Heart left ventricle (tissue), 16 donors: ENCODE data around the gene SUMO1. TPM values are rescaled to one million over a fixed set of nuclear protein-coding genes. Genes with fewer than 3 reads are reported as not detected.
A peak's percentile ranks its signal among the peaks of the same experiment; 100 is the strongest.
"Not testable (repeated sequence)": the region's sequence is repeated elsewhere in the genome, so short reads cannot be mapped to it uniquely, and the experiment has no call there.

Source experiments
- ATAC-seq, 4 donors: fragments of 200-7000 bp; cut with Tn5 transposase; one replicate each; pipeline ENCODE4 v1.9.1; 2020 to 2022; ENCODE audit warnings: moderate library complexity in 4 of 4, mild to moderate bottlenecking in 3 of 4, moderate number of reproducible peaks in 1 of 4
- DNase-seq, 5 donors: peaks; one replicate each; pipeline ENCODE4 v3.0.0-alpha.2; 2020
- H3K27ac ChIP-seq, 12 donors: fragments of 200-600 bp; sonication (generic) in 4 of 12; one replicate each; pipeline versions ENCODE4 v1.5.0 to v1.8.0; 2016 to 2022; ENCODE audit warnings: mild to moderate bottlenecking in 2 of 12
- H3K27me3 ChIP-seq, 9 donors: fragments of 200-600 bp; sonication (generic) in 2 of 9; one replicate each; pipeline versions ENCODE4 v1.5.1 to v1.8.0; 2016 to 2022; ENCODE audit warnings: mild to moderate bottlenecking in 3 of 9
- H3K36me3 ChIP-seq, 9 donors: fragments of 200-600 bp; sonication (generic) in 2 of 9; one replicate each; pipeline versions ENCODE4 v1.5.0 to v1.8.0; 2018 to 2022; ENCODE audit warnings: mild to moderate bottlenecking in 2 of 9
- H3K4me1 ChIP-seq, 12 donors: fragments of 200-600 bp; sonication (generic) in 4 of 12; one replicate each; pipeline versions ENCODE4 v1.5.0 to v1.8.0; 2016 to 2022; ENCODE audit warnings: mild to moderate bottlenecking in 3 of 12
- H3K4me3 ChIP-seq, 12 donors: fragments of 200-600 bp; sonication (generic) in 4 of 12; one replicate each; pipeline versions ENCODE4 v1.5.0 to v1.8.0; 2017 to 2022; ENCODE audit warnings: mild to moderate bottlenecking in 9 of 12, moderate library complexity in 4 of 12
- H3K9me3 ChIP-seq, 12 donors: fragments of 200-600 bp; sonication (generic) in 4 of 12; one replicate each; pipeline versions ENCODE4 v1.5.0 to v1.8.0; 2016 to 2022; ENCODE audit warnings: mild to moderate bottlenecking in 1 of 12
- CTCF ChIP-seq, 12 donors: fragments of 200-600 bp; sonication (generic) in 4 of 12; IDR thresholded peaks; one replicate each; pipeline versions ENCODE4 v1.5.0 to v1.8.0; 2018 to 2022; ENCODE audit warnings: antibody characterized with exemption in 12 of 12, mild to moderate bottlenecking in 5 of 12
- POLR2A ChIP-seq, 2 donors: fragments of 450-650 bp; IDR thresholded peaks; one replicate each; pipeline ENCODE4 v1.6.1; 2017; ENCODE audit warnings: antibody characterized with exemption in 2 of 2, mild to moderate bottlenecking in 2 of 2, moderate library complexity in 2 of 2
- WGBS, 4 donors: extraction: QIAGEN DNeasy Blood & Tissue Kit in 2 of 4; methylation state at CpG; one replicate each; pipeline versions ENCODE4 v1.1.5 to v1.1.7; 2013 to 2018; 5-methylcytosine and 5-hydroxymethylcytosine counted together
- intact Hi-C, 10 donors: fragments of 100-400 bp; cut with DNase I; formaldehyde crosslinking; loops; one replicate each; pipeline versions ENCODE4 v1.11.1 to v1.14.2; 2022
- polyA plus RNA-seq, 2 donors: library from polyadenylated mRNA; stranded (reverse); fragments of 200-250 nt; gene quantifications; one replicate each; pipeline ENCODE4 v1.2.3, GENCODE V29; 2013
- total RNA-seq, 9 donors: library from RNA; depleted of rRNA in 2 of 9; stranded (reverse); fragments of >200 nt in 2 of 9; fragmentation: NEBNext Ultra II Directional in 3 of 9; extraction: Animal tissue kit (Norgen Biotek cat#: 25700) in 3 of 9; gene quantifications; one replicate each; pipeline versions ENCODE4 v1.1.0 to v1.2.4, GENCODE V29; 2016 to 2023
- donor health status: ischemic (EF 13 %, LVEDD 7.1; RV severe dilation, severe dysfunction).
- donor health status: healthy with polysubstance abuse.
- donor health status: DM: no; HTN: yes; CAD: no.
- donor health status: DM: no; HTN: no; CAD: no.
- donor health status: ischemic (EF 25% LVEDD 6.9; RV normal size, moderate dysfunction).
- donor health status: ischemic (EF 25% LVEDD 5.7; RV mildly dilated, moderate dysfunction).
- donor health status: healthy.
- donor health status: DM: yes; HTN: yes; CAD: no.
- donor health status: ischemic (EF 35%, LVEDD 5.7; RV mildly dilated, moderate dysfunction).
- donor health status: nonischemic (EF 11% LVEDD 7.7; RV severe dilation, severe dysfunction).
- donor health status: DM: yes; HTN: yes; CAD: no.
- donor health status: PGD.
- donor health status: ischemic (EF 29% LVEDD 5.4; RV normal size, mild dysfunction).
- donor health status: nonischemic (EF 23%, LVEDD 6.1; RV moderate dilation, normal function).

Gene SUMO1
- total and polyA plus RNA-seq, 11 donors = 43.5 to 87.9 (median 65.3) TPM

GRCh38 chr2:202249521-202250253 is 11.3 kb upstream of the SUMO1 start:
- Histone ChIP-seq H3K36me3 (no peaks in the 10 kb centered on the region), H3K4me3 (no peak overlapping the region), H3K27me3 (no peaks in the 10 kb centered on the region), H3K9me3 (no peaks in the 10 kb centered on the region), H3K4me1 (no peaks in the 10 kb centered on the region), H3K27ac (peak overlapping the region in 3 of 12 donors; percentile 25 to 59 (median 50))
- 51 to 62% (median 55%) methylated on average over 10 of the region's 10 CpGs for WGBS, 4 donors
- ATAC-seq = peak in 2 of 4 donors; percentile 49 to 62
- DNase-seq = no peak
- intact Hi-C loops = no loop called here
- TF ChIP-seq CTCF (IDR thresholded peaks at IDR 0.05) (no peak), POLR2A (IDR thresholded peaks at IDR 0.05) (no peak)

DNA sequence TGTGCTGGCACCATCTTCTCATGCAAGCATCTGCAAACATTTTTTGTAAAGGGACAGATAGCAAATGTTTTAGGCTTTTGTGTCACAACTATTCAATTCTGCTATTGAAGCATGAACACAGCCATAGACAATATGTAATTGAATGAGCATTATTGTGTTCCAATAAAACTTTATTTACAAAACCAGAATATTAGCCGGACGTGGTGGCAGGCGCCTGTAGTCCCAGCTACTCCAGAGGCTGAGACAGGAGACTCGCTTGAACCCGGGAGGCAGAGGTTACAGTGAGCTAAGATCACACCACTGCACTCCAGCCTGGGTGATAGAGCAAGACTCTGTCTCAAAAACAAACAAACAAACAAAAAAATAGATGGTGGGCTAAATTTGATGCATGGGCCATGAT is 9.3 kb upstream of the SUMO1 start:
- H3K27ac ChIP-seq, ATAC-seq, H3K27me3 ChIP-seq, H3K36me3 ChIP-seq, DNase-seq, H3K9me3 ChIP-seq, H3K4me1 ChIP-seq, H3K4me3 ChIP-seq, intact Hi-C loops: not testable (repeated sequence)
- 94 to 95% (median 95%) methylated on average over 5 of the region's 5 CpGs for WGBS, 4 donors

DNA sequence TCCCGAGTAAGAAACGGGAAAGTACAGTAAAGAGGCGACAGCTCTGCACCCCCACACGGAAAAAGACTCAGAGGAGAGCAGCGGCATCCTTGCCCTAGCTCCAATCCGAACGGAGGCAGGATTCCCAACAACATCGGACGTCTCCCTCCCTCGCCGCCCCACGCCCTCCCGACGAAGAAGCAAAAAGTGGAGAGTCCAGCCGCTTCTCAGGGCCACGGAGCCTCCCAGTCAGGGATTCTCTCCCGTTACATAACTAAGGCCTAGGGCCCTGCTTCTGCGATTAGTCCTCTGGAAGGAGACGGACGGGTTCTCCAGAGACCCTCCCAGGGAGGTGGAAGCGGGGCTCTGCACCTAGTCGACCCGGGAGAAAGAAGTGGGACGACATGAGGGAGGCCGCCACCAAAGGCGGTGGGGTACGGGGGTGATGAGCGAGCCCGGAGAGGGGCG is 587 bp downstream of the SUMO1 start:
- H3K4me3 ChIP-seq = peak overlapping the region; percentile 81 to 99 (median 96)
- WGBS, 4 donors = 0 to 1% (median 0%) methylated on average over 18 to 30 of the region's 30 CpGs
- intact Hi-C loops = loop anchor here in 1 of 10 donors (5.0 kb wide), 1 partner anchor 139 kb away; the partner anchor contains the start of gene BMPR2
- peak overlapping the region; percentile 70 to 95 (median 90) for H3K27ac ChIP-seq
- DNase-seq (peak in 4 of 5 donors; percentile 27 to 34 (median 28)), ATAC-seq (peak in 3 of 4 donors; percentile 40 to 62 (median 46))
- no peaks in the 10 kb centered on the region for H3K9me3 ChIP-seq
- TF ChIP-seq POLR2A (IDR thresholded peaks at IDR 0.05) (no peak), CTCF (IDR thresholded peaks at IDR 0.05) (no peak)
- H3K36me3 ChIP-seq = peaks cover 0 to 10% (median 0%) of the 10 kb centered on the region in 9 donors
- H3K4me1 ChIP-seq = peaks cover 3 to 45% (median 24%) of the 10 kb centered on the region in 12 donors
- H3K27me3 ChIP-seq = no peaks in the 10 kb centered on the region

GRCh38 chr2:202221873-202222272 is 16.5 kb downstream of the SUMO1 start:
- H3K4me3 ChIP-seq = no peak overlapping the region
- H3K4me1 ChIP-seq = peaks cover 0 to 31% (median 12%) of the 10 kb centered on the region in 12 donors
- intact Hi-C loops = no loop called here
- ATAC-seq (no peak), DNase-seq (no peak)
- H3K27me3 ChIP-seq = no peaks in the 10 kb centered on the region
- H3K27ac ChIP-seq = no peak overlapping the region
- H3K36me3 ChIP-seq = peaks cover 0 to 56% (median 32%) of the 10 kb centered on the region in 9 donors
- WGBS, 4 donors = 55 to 91% (median 59%) methylated on average over 1 of the region's 1 CpG
- H3K9me3 ChIP-seq = no peaks in the 10 kb centered on the region
- TF ChIP-seq CTCF (IDR thresholded peaks at IDR 0.05) (no peak), POLR2A (IDR thresholded peaks at IDR 0.05) (no peak)
